OCI-LY1 (cell line): Measurements from ENCODE around the gene ARHGEF16.

Experiments
- CTCF ChIP-seq: fragments of 200-600 bp; sonication (generic), shearing (Covaris generic); IDR thresholded peaks from 2 replicates; pipeline ENCODE4 v1.5.1; 2017; ENCODE audit warnings: mild to moderate bottlenecking, antibody characterized with exemption, low read length, moderate library complexity, mixed read lengths
- EZH2 ChIP-seq: fragments of 200-600 bp; sonication (generic), shearing (Covaris generic); IDR thresholded peaks from 2 replicates; pipeline ENCODE4 v1.8.0; 2017; ENCODE audit warnings: borderline replicate concordance, mixed run types, mild to moderate bottlenecking, antibody characterized with exemption, low read length, moderate library complexity, mixed read lengths

DNA sequence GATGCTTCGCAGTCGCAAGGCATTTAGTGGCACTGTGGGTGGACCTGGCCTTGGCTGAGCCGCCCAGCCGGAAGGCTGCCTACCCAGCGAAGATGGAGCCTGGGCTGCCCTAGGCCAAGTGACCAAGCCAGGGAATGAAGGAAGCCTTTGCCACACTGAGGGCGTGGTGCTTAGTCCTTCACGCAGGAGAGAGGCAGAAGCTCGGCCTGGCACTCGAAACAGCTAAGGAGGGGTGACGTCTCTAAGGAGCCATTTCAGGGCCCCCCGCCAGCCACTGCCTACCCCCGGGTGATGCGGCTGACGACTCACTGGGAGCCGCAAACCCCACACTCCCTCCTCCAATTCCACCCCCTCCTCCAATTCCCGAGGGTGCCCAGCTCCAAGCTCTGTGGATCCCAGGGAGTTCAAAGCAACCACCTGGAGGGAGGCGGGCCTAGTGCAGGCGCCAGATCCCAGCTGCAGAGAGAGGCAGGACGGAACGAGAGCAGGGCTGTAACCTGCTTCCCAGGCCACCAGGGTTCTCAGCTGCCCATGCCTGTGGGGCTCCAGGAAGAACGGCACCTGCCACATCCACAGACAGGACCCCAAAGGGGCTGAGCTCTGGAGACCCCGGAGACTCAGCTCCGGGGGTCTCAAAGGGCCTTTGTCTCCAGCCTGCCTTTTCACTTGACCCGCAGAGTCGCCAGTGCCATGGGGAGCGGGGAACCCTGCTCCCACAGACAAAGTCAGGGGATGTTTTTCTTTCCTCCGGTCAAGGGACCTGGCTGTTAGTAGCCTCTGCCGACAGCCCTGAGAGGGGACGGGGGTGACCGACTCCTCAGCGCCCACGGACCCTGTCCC lies 75.8 kb downstream of the ARHGEF16 start:
- TF ChIP-seq EZH2 (no peak), CTCF (no peak)
